IMR-90 (cell line): ENCODE data around the gene B3GALNT1. TPM values are rescaled to one million over a fixed set of nuclear protein-coding genes. Genes with fewer than 3 reads are reported as not detected.
A peak's percentile ranks its signal among the peaks of the same experiment; 100 is the strongest.

ENCODE experiments used
- ATAC-seq: fragments of 200-7000 bp; cut with Tn5 transposase; 2 replicates; pipeline ENCODE4 v1.9.1; 2020; ENCODE audit warnings: low read depth, mild to moderate bottlenecking, moderate library complexity
- BruUV-seq: library from RNA; stranded (reverse); fragments of 400-500 nt; replicated peaks from 2 replicates; lab custom pipeline; 2021; lab: Mats Ljungman, UMichigan
- CTCF ChIA-PET: fragments of 300-600 bp; formaldehyde crosslinking; extraction: SDS; loops from one replicate; lab custom pipeline; 2021; ENCODE audit warnings: antibody characterized with exemption; lab: Yijun Ruan, JAX
- POLR2A ChIA-PET: fragments of 300-600 bp; sonication (Branson Sonifier 250); formaldehyde crosslinking; loops from one replicate; lab custom pipeline; 2022; ENCODE audit warnings: antibody characterized with exemption; ENCODE audit not compliant: unreplicated experiment; lab: Charles Lee
- DNase-seq: peaks from one replicate; pipeline ENCODE4 v3.0.0; 2013
- H2AFZ ChIP-seq: replicated peaks from 2 replicates; pipeline ENCODE3; 2013; ENCODE audit warnings: low read length, mild to moderate bottlenecking; ENCODE audit not compliant: poor library complexity
- H2AK5ac ChIP-seq: 2 replicates; pipeline ENCODE4 v1.6.1; 2013; ENCODE audit warnings: low read depth, low read length, inconsistent platforms
- H2AK9ac ChIP-seq: replicated peaks from 2 replicates; pipeline ENCODE3; 2013; ENCODE audit warnings: mild to moderate bottlenecking, low read depth, low read length, moderate library complexity; ENCODE audit not compliant: poor library complexity
- H2BK120ac ChIP-seq: 2 replicates; pipeline ENCODE4 v1.6.1; 2013; ENCODE audit warnings: low read depth, low read length, inconsistent platforms
- H2BK15ac ChIP-seq: 3 replicates; pipeline ENCODE4 v1.6.1; 2013; ENCODE audit warnings: low read depth, low read length, inconsistent platforms
- H2BK20ac ChIP-seq: 2 replicates; pipeline ENCODE4 v1.6.1; 2013; ENCODE audit warnings: low read depth, mild to moderate bottlenecking, inconsistent platforms, low read length, moderate library complexity
- H2BK5ac ChIP-seq: 2 replicates; pipeline ENCODE4 v1.6.1; 2013; ENCODE audit warnings: mild to moderate bottlenecking, low read depth, low read length, inconsistent platforms; ENCODE audit not compliant: poor library complexity, severe bottlenecking
- H3K14ac ChIP-seq: replicated peaks from 2 replicates; pipeline ENCODE4 v1.6.1; 2013; ENCODE audit warnings: low read depth, low read length, inconsistent platforms
- H3K18ac ChIP-seq: 2 replicates; pipeline ENCODE4 v1.6.1; 2013; ENCODE audit warnings: low read depth, low read length, control low read depth
- H3K23ac ChIP-seq: 2 replicates; pipeline ENCODE4 v1.6.1; 2013; ENCODE audit warnings: low read depth, low read length, inconsistent platforms
- H3K27ac ChIP-seq: 2 replicates; pipeline ENCODE4 v1.5.1; 2013; ENCODE audit warnings: mild to moderate bottlenecking, control low read depth, low read length; ENCODE audit not compliant: insufficient read depth
- H3K27me3 ChIP-seq: 2 replicates; pipeline ENCODE4 v1.6.1; 2013; ENCODE audit warnings: low read length; ENCODE audit not compliant: control insufficient read depth, insufficient read depth
- H3K36me3 ChIP-seq: 2 replicates; pipeline ENCODE4 v1.6.1; 2013; ENCODE audit warnings: low read length, mixed read lengths; ENCODE audit not compliant: control insufficient read depth, insufficient read depth
- H3K4ac ChIP-seq: 2 replicates; pipeline ENCODE4 v1.6.1; 2013; ENCODE audit warnings: low read depth, low read length, inconsistent platforms
- H3K4me1 ChIP-seq: 2 replicates; pipeline ENCODE4 v1.6.1; 2013; ENCODE audit warnings: low read length, mixed read lengths; ENCODE audit not compliant: control insufficient read depth, insufficient read depth
- H3K4me2 ChIP-seq: 2 replicates; pipeline ENCODE4 v1.6.1; 2013; ENCODE audit warnings: low read depth, mild to moderate bottlenecking, control low read depth, low read length, moderate library complexity
- H3K4me3 ChIP-seq: 2 replicates; pipeline ENCODE4 v1.5.1; 2013; ENCODE audit warnings: low read depth, mild to moderate bottlenecking, control low read depth, low read length, moderate library complexity; ENCODE audit not compliant: insufficient read depth
- H3K56ac ChIP-seq: 2 replicates; pipeline ENCODE4 v1.6.1; 2013; ENCODE audit warnings: low read length, inconsistent platforms; ENCODE audit not compliant: insufficient read depth; ENCODE audit errors: extremely low read depth
- H3K79me1 ChIP-seq, 2 experiments: 2 replicates each; pipeline ENCODE4 v1.6.1; 2013; ENCODE audit warnings: low read length in 2 of 2, inconsistent platforms in 1 of 2, low read depth in 1 of 2
- H3K9ac ChIP-seq: 2 replicates; pipeline ENCODE4 v1.6.1; 2013; ENCODE audit warnings: low read depth, low read length, control low read depth
- H3K9me1 ChIP-seq: 2 replicates; pipeline ENCODE4 v1.6.1; 2013; ENCODE audit warnings: low read length, inconsistent platforms; ENCODE audit not compliant: insufficient read depth
- H3K9me3 ChIP-seq: 2 replicates; pipeline ENCODE4 v1.6.1; 2013; ENCODE audit warnings: low read length; ENCODE audit not compliant: control insufficient read depth, insufficient read depth
- H4K20me1 ChIP-seq: 2 replicates; pipeline ENCODE4 v1.6.1; 2013; ENCODE audit warnings: low read length, inconsistent platforms; ENCODE audit not compliant: insufficient read depth
- H4K5ac ChIP-seq: 2 replicates; pipeline ENCODE4 v1.6.1; 2013; ENCODE audit warnings: mild to moderate bottlenecking, low read depth, low read length, control low read depth
- H4K8ac ChIP-seq, 2 experiments: 2 replicates each; pipeline ENCODE4 v1.6.1; 2013; ENCODE audit warnings: low read depth in 2 of 2, low read length in 2 of 2, control low read depth in 1 of 2, inconsistent platforms in 1 of 2
- H4K91ac ChIP-seq: 2 replicates; pipeline ENCODE4 v1.6.1; 2013; ENCODE audit warnings: low read depth, low read length, inconsistent platforms; ENCODE audit not compliant: insufficient read depth
- CEBPB ChIP-seq: IDR thresholded peaks from 2 replicates; pipeline ENCODE4 v1.6.1; 2012; ENCODE audit warnings: low read depth, low read length, improper control_type of control experiment
- CTCF ChIP-seq: conservative IDR thresholded peaks from 2 replicates; pipeline ENCODE4 v1.5.1; 2012; ENCODE audit warnings: mild to moderate bottlenecking, low read depth, low read length, improper control_type of control experiment
- MAFK ChIP-seq: IDR thresholded peaks from 2 replicates; pipeline ENCODE4 v1.6.1; 2012; ENCODE audit warnings: low read depth, low read length, improper control_type of control experiment
- RAD21 ChIP-seq: IDR thresholded peaks from 2 replicates; pipeline ENCODE4 v1.6.1; 2012; ENCODE audit warnings: low read length, improper control_type of control experiment
- RFX5 ChIP-seq: IDR thresholded peaks from 2 replicates; pipeline ENCODE4 v1.8.0; 2012; ENCODE audit warnings: low read depth, mild to moderate bottlenecking, low read length, moderate library complexity
- USF2 ChIP-seq: fragments of 150-350 bp; IDR thresholded peaks from 2 replicates; pipeline ENCODE4 v1.6.1; 2017; ENCODE audit warnings: mild to moderate bottlenecking, antibody characterized with exemption, low read length, low read depth
- WGBS, 2 experiments: methylation state at CpG; one replicate each; pipeline versions ENCODE4 v1.1.5 to v1.1.7; 2013; ENCODE audit warnings: missing lambda C conversion rate in 2 of 2; ENCODE audit not compliant: insufficient read length in 1 of 2; ENCODE audit errors: extremely low coverage in 2 of 2; 5-methylcytosine and 5-hydroxymethylcytosine counted together
- dilution Hi-C: fragments of 300-500 bp; cut with HindIII; formaldehyde crosslinking; loops from one replicate; pipeline ENCODE4 v1.14.3; 2018; ENCODE audit warnings: low sequenced_read_pairs; ENCODE audit not compliant: unreplicated experiment
- in situ Hi-C: fragments of 300-500 bp; cut with MboI; formaldehyde crosslinking; loops from 3 replicates; pipeline ENCODE4 v1.14.3; 2019; ENCODE audit warnings: low sequenced_read_pairs, inconsistent platforms, mixed read lengths
- intact Hi-C: fragments of 100-400 bp; cut with micrococcal nuclease; formaldehyde crosslinking; loops from 2 replicates; pipeline ENCODE4 v1.10.0; 2022
- polyA plus RNA-seq, 3 experiments: library from polyadenylated mRNA; depleted of rRNA; stranded (reverse); fragments of >200 nt; gene quantifications; 2 replicates each; pipeline ENCODE4 v1.2.3, GENCODE V29; 2012; ENCODE audit warnings: low replicate concordance in 1 of 3
- total RNA-seq: library from RNA; depleted of rRNA; stranded (reverse); fragments of >200 nt; gene quantifications from 2 replicates; pipeline ENCODE4 v1.2.3, GENCODE V29; 2012

Gene B3GALNT1
- total and polyA plus RNA-seq, 2 of the 4 experiments (the other 2 are of a cell fraction) = 5.6 to 8.2 TPM

- H4K5ac ChIP-seq = no peak overlapping the region
- no peak overlapping the region for H2BK120ac ChIP-seq
- TF ChIP-seq RFX5 (no peak), CTCF (no peak), RAD21 (no peak), MAFK (no peak), CEBPB (no peak), USF2 (no peak)
- H2BK20ac ChIP-seq = no peak overlapping the region
- no peak overlapping the region for H3K56ac ChIP-seq
- no peaks in the 10 kb centered on the region for H3K36me3 ChIP-seq
- no peak overlapping the region for H4K8ac ChIP-seq
- peak overlapping the region; percentile 66 for H2AFZ ChIP-seq
- dilution Hi-C loops = no loop called here
- no peaks in the 10 kb centered on the region for H3K79me1 ChIP-seq
- H3K27me3 ChIP-seq = no peaks in the 10 kb centered on the region
- no peak overlapping the region for H3K23ac ChIP-seq
- ChIA-PET POLR2A (no interaction called here), CTCF (no interaction called here)
- no peaks in the 10 kb centered on the region for H3K4me1 ChIP-seq
- 83% methylated on average over 1 of the region's 5 CpGs; no CpG with 5 or more reads in 1 of the 2 experiments for WGBS, 2 experiments
- no peaks in the 10 kb centered on the region for H3K9me3 ChIP-seq
- no peak overlapping the region for H2AK5ac ChIP-seq
- no peak overlapping the region for H2BK15ac ChIP-seq
- intact Hi-C loops = no loop called here
- no peak overlapping the region for H3K4me2 ChIP-seq
- no peaks in the 10 kb centered on the region for H3K9me1 ChIP-seq
- H3K9ac ChIP-seq = no peak overlapping the region
- DNase-seq (peak; percentile 46), ATAC-seq (peak; percentile 49)
- H2AK9ac ChIP-seq = no peak overlapping the region
- H4K91ac ChIP-seq = no peak overlapping the region
- no TSS peak for BruUV-seq
- no peak overlapping the region for H3K4ac ChIP-seq
- no peak overlapping the region for H3K18ac ChIP-seq
- H4K20me1 ChIP-seq = no peaks in the 10 kb centered on the region
- no peak overlapping the region for H3K4me3 ChIP-seq
- no peak overlapping the region for H3K27ac ChIP-seq
- H2BK5ac ChIP-seq = no peak overlapping the region
- in situ Hi-C loops = no loop called here
- H3K14ac ChIP-seq = no peak overlapping the region
These were observed 35.5 kb downstream of the B3GALNT1 start for GRCh38 chr3:161069511-161070251.
